ENCODE measurements around the gene TFB2M.
"Not testable (repeated sequence)": the region's sequence is repeated elsewhere in the genome, so short reads cannot be mapped to it uniquely, and the experiment has no call there.

TFB2M gene

DNA sequence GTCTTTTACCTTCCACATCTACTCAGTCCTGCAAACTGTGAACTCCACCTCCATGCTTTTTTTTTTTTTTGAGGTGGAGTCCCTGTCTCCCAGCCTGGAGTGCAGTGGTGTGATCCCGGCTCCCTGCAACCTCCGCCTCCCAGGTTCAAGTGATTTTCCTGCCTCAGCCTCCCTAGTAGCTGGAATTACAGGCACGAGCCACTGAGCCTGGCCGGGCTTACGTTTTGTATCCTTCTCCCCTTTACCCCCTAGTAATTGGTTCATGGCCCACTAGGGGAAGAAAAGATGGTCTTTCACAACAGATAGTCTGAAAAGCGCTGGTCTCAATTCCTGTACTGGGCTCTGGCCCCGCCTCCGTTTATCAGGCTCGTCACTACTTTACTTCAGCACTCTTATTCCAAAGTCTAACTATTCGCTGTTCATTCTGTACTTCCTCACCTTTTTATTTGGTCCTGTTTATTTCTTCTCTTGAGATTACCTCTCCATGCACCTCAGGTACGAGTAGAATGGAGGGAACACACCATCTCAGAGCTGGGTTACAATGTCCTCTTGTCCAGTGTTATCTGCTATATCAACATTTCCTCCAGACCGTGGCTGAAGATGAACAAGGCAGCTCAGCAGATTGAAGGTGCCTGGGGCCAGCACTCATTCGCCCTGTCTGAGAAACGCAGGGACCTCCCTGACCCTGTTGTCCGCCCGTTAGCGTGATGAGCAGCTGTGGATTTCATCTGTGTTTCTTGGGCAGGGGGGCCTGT lies 16.4 kb upstream of the TFB2M start:
- no peak for FAIRE-seq

DNA sequence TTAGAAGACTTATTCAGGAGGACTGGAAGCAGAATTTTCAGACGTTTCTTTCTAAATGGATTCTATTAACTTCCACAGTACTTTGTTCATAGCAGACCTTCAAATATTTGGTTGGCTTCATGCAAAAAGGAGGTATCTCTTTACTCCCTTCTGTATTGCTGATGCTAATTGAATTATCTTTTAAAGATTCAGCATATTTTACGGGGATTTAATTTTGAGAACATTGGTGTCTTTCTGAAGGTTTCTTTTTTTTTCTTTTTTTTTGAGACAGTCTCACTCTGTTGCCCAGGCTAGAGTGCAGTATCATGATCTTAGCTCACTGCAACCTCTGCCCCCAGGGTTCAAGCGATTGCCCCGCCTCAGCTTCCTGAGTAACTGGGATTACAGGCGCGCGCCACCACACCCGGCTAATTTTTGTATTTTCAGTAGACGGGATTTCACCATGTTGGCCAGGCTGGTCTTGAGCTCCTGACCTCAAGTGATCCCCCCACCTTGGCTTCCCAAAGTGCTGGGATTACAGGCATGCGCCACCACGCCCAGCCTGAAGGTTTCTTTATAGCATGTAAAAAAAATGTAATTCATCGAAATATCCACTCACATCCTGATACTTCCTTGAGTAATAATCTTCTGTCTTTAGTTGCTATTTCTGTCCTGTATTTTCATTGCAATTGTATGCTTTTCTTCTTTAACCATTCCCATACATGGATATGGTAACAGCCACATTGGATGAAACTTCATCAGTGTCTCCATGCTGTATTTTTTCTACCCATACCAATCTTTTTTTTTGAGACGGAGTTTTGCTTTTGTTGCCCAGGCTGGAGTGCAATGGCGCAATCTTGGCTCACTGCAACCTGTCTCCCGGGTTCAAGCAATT lies 14.7 kb upstream of the TFB2M start:
- no peak for FAIRE-seq

DNA sequence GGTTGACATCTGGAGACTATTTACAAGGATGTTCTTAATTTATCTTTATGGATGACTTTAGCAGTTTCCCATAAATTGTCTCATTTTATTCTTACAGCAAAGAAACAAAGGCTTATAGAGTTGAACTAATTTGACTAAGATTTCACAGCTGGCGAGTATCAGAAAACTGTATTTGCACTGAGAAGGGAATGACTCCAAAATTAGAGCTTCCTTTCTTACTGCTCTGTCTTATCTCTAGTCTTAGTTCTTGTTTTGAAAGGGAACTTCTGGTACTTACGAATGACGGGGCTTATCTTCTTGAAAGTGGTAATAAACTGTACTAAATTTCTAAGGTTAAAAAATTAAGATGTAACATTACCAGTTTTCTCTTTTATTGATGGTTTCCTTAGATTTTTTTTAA lies 13.8 kb upstream of the TFB2M start:
- no peak for FAIRE-seq

DNA sequence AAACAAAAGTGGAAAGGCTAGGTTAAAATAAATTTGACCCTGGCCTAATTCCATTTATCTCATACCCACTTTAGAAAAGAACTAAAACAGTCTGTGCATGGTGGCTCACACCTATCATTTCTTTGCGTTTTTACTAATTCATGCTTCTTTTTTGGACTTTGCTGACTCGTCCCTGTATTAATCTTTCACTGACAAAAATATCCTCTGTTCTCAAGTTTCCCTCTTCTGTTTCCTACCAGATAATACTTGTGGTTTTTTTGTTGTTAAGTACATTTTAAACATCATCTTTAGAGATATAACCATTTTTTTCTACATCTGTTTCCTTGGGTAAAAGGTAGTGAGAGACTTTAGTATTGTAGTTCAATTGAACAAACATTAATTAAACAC lies 11.7 kb upstream of the TFB2M start:
- FAIRE-seq = no peak

DNA sequence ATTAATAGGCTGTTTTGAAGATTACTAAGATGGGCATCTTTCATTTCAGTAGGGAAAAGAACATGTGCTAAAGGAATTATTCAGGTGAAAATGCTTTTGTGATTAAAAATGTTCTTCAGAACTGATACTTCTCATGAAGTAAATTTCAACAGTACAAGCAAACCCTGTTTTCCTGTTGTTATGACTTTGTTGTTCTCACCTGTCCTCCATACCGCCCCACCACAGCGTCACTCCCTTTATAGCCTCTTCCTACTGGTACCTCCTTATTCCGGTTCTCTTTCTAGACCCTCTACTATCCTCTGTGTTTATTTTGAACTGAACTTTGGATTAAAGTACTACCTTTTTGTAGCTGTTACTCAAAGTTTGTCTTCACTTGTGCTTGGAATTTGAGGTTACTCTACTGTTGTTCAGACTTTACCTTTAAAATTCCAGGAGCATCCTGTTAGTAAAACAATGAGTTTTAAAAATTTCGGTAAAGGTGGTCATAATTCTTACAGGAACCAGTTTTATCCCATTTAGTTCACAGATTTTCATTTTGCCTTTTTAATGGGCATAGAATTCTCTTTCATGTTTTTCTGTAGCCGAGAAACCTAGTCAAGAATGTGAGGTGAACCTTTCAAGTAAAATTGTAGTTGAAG lies 11.1 kb upstream of the TFB2M start:
- FAIRE-seq = no peak

DNA sequence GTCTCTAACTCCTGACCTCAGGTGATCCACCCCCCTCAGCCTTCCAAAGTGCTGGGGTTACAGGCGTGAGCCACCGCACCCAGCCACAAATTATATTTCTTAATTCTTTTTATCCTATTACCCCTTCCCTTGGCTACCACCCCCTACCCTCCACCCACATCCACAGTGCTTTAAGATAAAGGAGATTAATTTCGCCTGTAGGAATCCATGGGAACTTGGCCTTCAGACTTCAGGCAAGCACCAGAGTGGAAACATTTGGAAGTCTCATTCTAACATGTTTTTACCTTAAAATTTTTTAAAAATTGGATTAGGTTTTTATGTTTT lies 10.6 kb upstream of the TFB2M start:
- FAIRE-seq = no peak

DNA sequence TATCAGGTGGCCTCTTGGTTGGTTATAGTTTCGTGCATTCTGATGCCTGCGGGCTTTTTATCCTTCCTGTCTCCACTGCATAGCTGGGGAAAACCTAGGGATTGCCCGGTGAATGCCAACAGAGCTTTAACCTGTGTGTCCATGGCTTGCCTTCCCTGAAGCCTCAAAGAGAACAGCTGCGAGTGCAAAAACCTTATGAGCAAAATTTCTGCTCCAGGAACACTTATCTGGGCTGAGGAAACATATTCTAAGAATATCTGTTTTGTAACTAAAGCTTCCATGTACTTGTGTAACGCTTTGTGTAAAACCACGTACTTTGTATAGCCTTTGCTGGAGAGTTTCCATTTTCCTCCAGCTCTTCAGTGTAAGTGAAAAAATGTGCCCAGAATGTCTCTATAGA lies 7.4 kb upstream of the TFB2M start:
- FAIRE-seq = no peak

DNA sequence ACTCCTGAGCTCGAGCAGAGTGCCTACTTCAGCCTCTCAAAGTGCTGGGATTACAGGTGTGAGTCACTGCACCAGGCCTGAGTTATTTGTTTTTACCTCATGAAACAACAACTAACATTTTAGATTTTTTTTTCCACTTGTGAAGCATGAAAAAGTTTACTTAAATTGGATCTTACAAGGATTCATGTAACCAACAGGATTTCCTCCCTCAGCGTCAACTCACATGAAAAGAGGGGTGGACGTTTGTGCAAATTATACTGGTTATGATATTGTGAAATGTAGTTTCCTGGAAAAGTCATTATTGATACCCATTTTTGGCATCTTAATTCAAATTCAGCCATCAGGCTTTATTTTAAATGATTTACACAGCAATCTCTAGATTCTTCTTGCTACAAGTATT lies 6.7 kb upstream of the TFB2M start:
- no peak for FAIRE-seq

DNA sequence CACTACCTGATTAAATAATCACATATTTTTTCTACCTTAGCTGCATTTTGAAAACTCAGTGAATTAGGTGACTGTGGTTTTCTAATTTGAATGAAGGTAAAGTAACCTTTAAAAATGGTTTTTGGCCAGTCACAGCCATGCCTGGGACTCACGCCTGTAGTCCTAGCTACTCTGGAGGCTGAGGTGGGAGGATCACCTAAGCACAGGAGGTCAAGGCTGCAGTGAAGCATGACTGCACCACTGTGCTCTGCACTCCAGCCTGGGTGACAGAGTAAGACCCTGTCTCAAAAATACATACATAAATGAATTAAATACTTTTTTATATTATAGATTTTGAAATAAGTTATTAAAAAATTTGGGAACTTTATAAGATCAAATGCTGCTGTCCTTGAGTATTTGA lies 5.9 kb upstream of the TFB2M start:
- FAIRE-seq = no peak

DNA sequence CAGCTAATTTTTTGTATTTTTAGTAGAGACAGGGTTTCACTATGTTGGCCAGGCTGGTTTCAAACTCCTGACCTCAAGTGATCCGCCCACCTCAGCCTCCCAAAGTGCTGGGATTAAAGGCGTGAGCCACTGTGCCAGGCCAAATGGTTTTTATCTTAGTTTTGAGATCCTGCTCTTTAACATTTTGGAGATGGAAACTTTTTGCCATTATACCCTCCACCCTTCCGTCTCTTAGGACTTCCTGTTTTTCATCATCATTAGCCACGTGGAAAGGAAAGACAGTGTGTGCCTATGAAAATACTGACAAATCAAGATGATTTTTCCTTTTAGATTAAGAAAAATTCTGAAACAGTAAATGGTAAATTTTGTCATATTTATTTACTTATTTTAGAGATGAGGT lies 5.2 kb upstream of the TFB2M start:
- not testable (repeated sequence) for FAIRE-seq

DNA sequence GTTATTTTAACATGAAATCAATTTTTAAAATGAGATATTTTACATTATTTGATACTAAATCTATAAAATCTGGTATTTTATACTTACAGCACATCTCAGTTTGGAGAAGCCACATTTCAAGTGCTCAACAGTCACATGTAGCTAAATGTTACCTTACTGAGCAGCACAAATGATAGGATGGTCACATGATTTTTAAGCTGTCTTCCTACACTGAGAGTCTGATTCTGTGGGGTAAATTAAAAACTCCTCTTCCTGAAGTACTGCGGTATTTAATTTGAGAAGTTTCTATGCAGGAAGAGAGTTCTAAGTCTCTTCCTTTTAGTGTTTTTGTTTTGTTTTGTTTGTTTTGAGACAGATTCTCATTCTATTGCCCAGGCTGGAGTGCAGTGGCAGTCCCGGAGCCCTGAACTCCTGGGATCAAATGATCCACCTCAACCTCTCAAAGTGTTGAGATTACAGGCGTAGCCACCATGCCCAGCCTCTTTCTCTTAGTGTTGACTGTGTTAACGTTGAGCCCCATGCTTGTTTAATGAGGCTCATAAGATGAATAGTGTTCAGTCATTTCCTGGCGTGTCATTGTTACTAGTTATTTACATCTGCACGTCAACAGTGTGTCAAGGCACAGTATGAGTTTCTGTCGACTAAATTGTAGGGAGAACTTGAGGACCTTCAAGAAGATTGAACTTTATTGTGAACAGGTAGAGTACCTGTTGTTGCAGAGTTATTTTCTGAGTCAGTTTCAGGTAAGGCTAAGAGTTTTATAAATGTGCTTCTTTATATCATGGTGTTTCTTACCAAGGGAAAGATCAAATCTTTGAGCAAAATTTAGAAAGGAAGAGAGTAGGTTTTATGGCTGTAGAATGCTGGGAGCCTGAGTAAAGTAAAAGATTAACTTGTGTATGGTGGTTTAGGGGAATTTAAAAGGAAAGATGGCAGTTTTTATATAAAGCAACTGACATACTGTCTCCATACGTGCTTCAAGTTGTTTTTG lies 3.5 kb upstream of the TFB2M start:
- no peak for FAIRE-seq

DNA sequence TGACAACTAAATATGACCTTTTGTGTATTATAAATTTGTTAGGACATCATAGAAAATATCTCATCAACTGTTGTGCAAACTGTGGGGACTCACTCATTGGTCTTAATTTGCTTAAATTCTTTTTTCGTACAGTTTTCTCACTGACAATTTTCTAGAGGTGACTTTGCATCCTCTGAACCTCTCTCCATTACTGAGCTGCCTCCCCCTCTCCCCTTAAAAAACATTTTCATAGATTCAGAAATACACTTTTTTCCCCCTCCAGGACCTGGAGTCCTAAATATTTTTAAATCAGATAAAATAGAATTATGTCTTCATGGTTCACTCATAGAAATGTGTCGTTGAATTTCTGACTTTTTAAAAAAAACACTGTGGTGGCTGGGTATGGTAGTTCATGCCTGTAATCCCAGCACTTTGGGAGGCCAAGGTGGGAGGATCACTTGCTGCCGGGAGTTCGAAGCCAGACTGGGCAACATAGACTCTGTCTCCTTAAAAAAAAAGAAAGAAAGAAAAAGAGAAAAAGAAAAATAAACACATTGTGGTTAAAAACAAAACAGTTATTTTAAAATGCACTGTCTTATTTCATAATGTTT lies 1.7 kb upstream of the TFB2M start:
- FAIRE-seq = no peak

DNA sequence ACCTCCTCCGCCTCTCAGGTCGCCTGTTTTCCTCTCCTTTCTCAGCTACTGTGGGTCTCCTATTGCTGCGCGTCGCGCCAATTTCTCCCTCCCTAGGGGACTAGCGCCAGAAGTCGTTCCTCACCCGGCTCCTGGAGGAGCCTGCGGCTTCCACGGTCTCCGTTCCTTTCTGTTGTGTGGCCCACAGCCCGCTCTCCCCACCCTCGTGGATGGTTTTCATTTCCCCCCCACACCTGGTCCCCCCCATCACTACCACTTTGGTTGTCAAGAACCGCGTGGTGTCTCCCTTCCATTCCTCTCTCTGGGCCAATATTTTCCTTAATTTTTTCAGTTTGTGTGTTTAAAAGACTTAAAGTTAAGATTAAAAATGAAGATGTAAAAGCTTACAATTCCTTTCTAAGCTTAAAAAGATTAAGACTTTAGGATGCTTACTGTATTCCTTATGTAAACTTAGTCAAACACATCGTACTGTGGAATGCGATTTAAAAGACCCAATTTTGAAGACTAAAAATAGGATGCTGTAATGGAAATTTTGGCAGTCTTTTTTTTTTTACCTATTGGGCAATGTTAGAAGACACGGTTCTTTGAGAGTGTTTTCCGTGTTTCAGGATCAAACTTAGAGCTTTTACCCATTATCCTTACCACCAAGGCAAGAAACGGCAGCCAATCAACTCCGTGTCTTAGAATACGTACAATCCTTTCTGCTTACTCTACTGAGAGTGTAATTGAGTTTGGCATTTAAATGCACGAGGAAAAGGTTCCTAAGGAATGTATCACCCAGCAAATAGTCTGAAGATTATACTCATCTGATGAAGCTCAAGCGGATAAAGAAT lies 968 bp upstream of the TFB2M start:
- peak; percentile 83 for FAIRE-seq

DNA sequence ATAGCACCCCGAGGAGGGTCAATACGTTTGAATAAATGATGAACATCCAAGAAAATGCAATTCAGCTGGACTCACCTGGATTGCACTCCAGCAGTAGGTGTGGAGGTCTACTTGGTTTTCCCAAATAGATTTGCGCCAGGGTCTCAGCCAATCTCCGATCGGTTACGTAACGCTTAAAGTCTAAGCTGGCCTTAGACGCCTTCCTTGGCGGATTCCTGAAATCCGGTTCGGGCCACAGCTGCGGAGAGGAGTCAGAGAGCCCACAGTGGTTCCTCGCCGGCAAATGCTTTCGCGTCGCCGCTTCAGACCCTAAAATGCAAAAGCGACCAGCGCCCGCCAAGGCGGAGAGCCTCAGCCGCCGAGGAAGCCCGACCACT lies 322 bp downstream of the TFB2M start:
- FAIRE-seq = no peak

DNA sequence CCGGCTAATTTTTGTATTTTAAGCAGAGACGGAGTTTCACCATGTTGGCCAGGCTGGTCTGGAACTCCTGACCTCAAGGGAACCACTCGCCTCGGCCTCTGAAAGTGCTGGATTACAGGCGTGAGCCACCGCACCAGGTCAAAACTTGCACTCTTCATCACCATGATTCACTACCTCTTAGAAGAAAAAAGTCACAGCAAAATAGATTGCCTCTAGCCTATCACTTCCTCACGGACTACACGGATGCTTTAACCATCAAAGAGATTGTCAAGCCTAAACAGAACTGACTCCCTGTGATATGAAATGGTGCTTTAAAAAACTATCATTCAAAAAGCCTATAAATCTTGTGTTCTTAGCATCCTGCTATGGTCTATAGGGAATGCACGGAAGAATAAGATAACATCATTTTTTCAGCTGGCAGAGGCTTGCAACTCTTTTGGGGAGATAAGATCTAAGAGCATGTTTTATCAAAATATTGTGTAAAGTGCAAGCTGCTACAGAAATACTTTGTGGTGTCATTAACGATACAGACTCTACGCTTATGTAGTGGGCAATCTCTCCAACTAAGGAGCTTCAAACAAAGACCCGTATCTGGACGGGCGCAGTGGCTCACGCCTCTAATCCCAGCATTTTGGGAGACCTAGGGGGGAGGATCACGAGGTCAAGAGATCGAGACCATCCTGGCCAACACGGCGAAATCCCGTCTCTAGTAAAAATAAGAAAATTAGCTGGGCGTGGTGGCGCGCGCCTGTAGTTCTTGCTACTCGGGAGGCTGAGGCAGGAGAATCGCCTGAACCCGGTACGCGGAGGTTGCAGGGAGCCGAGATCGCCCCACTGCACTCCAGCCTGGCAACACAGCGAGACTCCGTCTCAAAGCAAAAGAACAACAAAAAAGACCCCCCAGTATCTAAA lies 966 bp downstream of the TFB2M start:
- no peak for FAIRE-seq

DNA sequence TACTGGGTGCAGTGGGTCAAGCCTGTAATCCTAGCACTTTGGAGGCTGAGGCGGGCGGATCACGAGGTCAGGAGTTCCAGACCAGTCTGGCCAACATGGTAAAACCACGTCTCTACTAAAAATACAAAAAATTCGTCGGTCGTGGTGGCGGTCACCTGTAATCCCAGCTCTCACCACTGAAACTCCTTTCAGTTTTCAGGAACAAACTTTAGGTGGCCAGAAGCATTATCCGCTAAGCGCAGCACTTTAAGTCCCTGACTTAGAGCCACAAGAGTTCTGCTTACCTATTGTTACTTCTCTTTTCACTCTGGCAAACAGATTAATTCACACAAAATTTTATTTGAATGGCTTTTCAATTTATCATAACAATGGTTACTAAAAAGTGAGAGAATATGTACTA lies 5.2 kb downstream of the TFB2M start:
- FAIRE-seq = not testable (repeated sequence)

DNA sequence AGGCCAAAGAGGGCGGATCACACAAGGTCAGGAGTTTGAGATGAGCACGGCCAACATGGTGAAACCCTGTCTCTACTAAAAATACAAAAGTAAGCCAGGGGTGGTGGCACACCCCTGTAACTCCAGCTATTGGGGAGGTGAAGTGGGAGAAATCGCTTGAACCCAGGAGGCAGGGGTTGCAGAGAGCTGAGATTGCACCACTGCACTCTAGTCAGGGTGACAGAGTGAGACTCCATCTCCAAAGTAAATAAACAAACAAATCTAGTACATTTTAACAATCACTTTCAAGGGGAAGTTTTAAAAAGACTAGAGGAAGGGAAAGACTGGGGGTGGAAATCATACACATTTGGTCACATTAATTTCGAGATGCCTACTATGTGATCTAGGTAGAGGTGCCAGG lies 6.8 kb downstream of the TFB2M start:
- FAIRE-seq = no peak

DNA sequence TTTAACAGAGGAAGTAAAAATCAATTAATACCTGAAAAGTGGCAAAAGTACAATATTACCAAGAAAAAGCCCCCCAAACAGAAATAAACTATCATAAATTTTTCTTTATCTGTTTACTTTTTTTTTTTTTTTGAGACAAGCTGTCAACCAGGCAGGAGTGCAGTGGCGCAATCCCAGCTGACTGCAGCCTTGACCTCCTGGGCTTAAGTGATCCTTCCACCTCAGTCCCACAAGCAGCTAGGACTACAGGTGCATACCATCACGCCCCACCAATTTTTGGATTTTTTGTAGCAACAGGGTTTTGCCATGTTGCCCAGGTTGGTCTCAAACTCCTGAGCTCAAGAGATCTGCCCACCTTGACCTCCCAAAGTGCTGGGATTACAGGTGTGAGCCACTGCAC lies 8.0 kb downstream of the TFB2M start:
- FAIRE-seq = no peak

DNA sequence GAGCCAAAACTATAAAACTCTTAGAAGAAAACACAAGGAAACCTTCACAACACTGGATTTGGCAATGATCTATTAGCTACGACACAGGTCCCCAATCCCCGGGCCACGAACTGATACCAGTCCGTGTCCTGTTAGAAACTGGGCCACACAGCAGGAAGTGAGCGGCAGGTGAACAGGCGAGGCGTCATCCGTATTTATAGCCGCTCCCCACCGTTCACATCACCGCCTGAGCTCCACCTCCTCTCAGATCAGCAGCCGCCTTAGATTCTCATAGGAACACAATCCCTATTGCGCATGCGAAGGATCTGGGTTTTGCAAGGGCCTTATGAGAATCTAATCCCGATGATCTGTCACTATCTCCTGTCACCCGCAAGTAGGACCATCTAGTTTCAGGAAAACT lies 11.9 kb downstream of the TFB2M start:
- no peak for FAIRE-seq

DNA sequence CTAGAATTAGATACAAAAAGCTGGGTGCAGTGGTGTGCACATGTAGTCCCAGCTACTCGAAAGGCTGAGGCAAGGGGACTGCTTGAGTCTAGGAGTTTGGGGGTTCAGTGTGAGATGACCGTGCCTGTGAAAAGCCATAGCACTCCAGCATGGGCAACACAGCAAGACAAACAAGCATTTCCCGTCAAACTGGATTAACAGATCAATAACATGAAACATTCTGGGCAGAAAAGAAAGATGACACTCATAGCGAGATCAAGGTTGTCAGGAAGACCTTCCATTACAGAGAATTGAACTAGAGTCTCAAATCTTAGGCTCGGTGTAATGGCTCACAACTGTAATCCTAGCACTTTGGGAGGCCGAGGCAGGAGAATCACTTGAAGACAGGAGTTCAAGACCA lies 14.0 kb downstream of the TFB2M start:
- no peak for FAIRE-seq
